CD14-positive monocyte (primary cell): ENCODE data around the gene SNRPD2. TPM values are rescaled to one million over a fixed set of nuclear protein-coding genes. Genes with fewer than 3 reads are reported as not detected.

ENCODE experiments used
- DNase-seq, 3 donors: peaks; one replicate each; pipeline ENCODE4 v3.0.0-alpha.2; 2011 to 2022
- H2AFZ ChIP-seq: 2 replicates; pipeline ENCODE4 v1.6.0; 2012; ENCODE audit warnings: mild to moderate bottlenecking, low read depth, low read length, inconsistent platforms; ENCODE audit not compliant: insufficient read depth, poor library complexity, severe bottlenecking
- H3K27ac ChIP-seq, 2 donors: 1 replicate in 1 of 2; 2 replicates in 1 of 2; pipeline ENCODE4 v1.5.1; 2012 to 2013; ENCODE audit warnings: low read length in 2 of 2, control low read depth in 1 of 2, inconsistent platforms in 1 of 2, low read depth in 1 of 2, mild to moderate bottlenecking in 1 of 2
- H3K27me3 ChIP-seq, 2 donors: one replicate each; pipeline versions ENCODE4 v1.6.0 to v1.6.1; 2011 to 2013; ENCODE audit warnings: low read length in 2 of 2; ENCODE audit not compliant: control insufficient read depth in 2 of 2, insufficient read depth in 2 of 2
- H3K36me3 ChIP-seq, 2 donors: replicated peaks in 1 of 2; 1 replicate in 1 of 2; 2 replicates in 1 of 2; pipeline versions ENCODE4 v1.5.1 to v1.6.1; 2012 to 2013; ENCODE audit warnings: low read length in 2 of 2, control low read depth in 1 of 2, inconsistent platforms in 1 of 2, mild to moderate bottlenecking in 1 of 2; ENCODE audit not compliant: insufficient read depth in 2 of 2, control insufficient read depth in 1 of 2
- H3K4me1 ChIP-seq, 2 donors: 1 replicate in 1 of 2; 2 replicates in 1 of 2; pipeline versions ENCODE4 v1.5.1 to v1.6.1; 2012 to 2013; ENCODE audit warnings: low read length in 2 of 2, control low read depth in 1 of 2, inconsistent platforms in 1 of 2, mild to moderate bottlenecking in 1 of 2, moderate library complexity in 1 of 2; ENCODE audit not compliant: insufficient read depth in 2 of 2, control insufficient read depth in 1 of 2
- H3K4me2 ChIP-seq: replicated peaks from 2 replicates; pipeline ENCODE3; 2012; ENCODE audit warnings: low read length, moderate library complexity, mild to moderate bottlenecking; ENCODE audit not compliant: poor library complexity, severe bottlenecking; ENCODE audit errors: extremely low read depth
- H3K4me3 ChIP-seq, 3 experiments: fragments of 200-600 bp in 1 of 3; sonication (generic) in 1 of 3; replicated peaks in 1 of 3; 1 replicate in 2 of 3; 2 replicates in 1 of 3; pipeline ENCODE4 v1.5.1; 2011 to 2013; ENCODE audit warnings: low read length in 3 of 3, mild to moderate bottlenecking in 3 of 3, control low read depth in 2 of 3, low read depth in 2 of 3, inconsistent platforms in 1 of 3, moderate library complexity in 1 of 3
- H3K79me2 ChIP-seq: 2 replicates; pipeline ENCODE4 v1.6.0; 2012; ENCODE audit warnings: mild to moderate bottlenecking, control low read depth, inconsistent platforms, low read length, moderate library complexity; ENCODE audit not compliant: insufficient read depth
- H3K9ac ChIP-seq: 2 replicates; pipeline ENCODE4 v1.6.0; 2017; ENCODE audit warnings: low read length, mild to moderate bottlenecking; ENCODE audit not compliant: insufficient read depth, poor library complexity, severe bottlenecking
- H3K9me3 ChIP-seq, 2 donors: replicated peaks in 1 of 2; 1 replicate in 1 of 2; 2 replicates in 1 of 2; pipeline versions ENCODE4 v1.5.1 to v1.6.1; 2012 to 2013; ENCODE audit warnings: low read length in 2 of 2, control low read depth in 1 of 2; ENCODE audit not compliant: control insufficient read depth in 1 of 2, insufficient read depth in 1 of 2
- H4K20me1 ChIP-seq: 2 replicates; pipeline ENCODE4 v1.6.0; 2012; ENCODE audit warnings: mild to moderate bottlenecking, low read length, control low read depth, moderate library complexity; ENCODE audit not compliant: insufficient read depth
- H3K27ac Mint-ChIP-seq, 7 donors: one replicate each; pipeline ENCODE4 v1.8.0; 2020; ENCODE audit warnings: mild to moderate bottlenecking in 7 of 7, mixed read lengths in 7 of 7, moderate library complexity in 6 of 7, inconsistent platforms in 2 of 7
- H3K27me3 Mint-ChIP-seq, 3 donors: one replicate each; pipeline ENCODE4 v1.8.0; 2021 to 2022; ENCODE audit warnings: low read depth in 3 of 3, mild to moderate bottlenecking in 3 of 3, mixed read lengths in 3 of 3, moderate library complexity in 3 of 3, inconsistent platforms in 1 of 3
- H3K36me3 Mint-ChIP-seq, 2 donors: one replicate each; pipeline ENCODE4 v1.8.0; 2020; ENCODE audit warnings: mixed read lengths in 2 of 2, inconsistent platforms in 1 of 2, mild to moderate bottlenecking in 1 of 2
- H3K4me1 Mint-ChIP-seq: one replicate; pipeline ENCODE4 v1.8.0; 2020; ENCODE audit warnings: mild to moderate bottlenecking, mixed read lengths
- H3K4me3 Mint-ChIP-seq, 2 donors: one replicate each; pipeline ENCODE4 v1.8.0; 2020; ENCODE audit warnings: mild to moderate bottlenecking in 2 of 2, mixed read lengths in 2 of 2, moderate library complexity in 1 of 2
- H3K9me3 Mint-ChIP-seq, 7 donors: one replicate each; pipeline ENCODE4 v1.8.0; 2020 to 2022; ENCODE audit warnings: mixed read lengths in 7 of 7, mild to moderate bottlenecking in 6 of 7, moderate library complexity in 6 of 7, inconsistent platforms in 2 of 7
- CTCF ChIP-seq: fragments of 200-600 bp; IDR thresholded peaks from one replicate; pipeline ENCODE4 v1.8.0; 2022; ENCODE audit warnings: antibody characterized with exemption, mild to moderate bottlenecking
- WGBS: methylation state at CpG from one replicate; pipeline ENCODE4 v1.1.5; 2013; ENCODE audit warnings: missing lambda C conversion rate; ENCODE audit not compliant: insufficient coverage; 5-methylcytosine and 5-hydroxymethylcytosine counted together
- intact Hi-C, 2 donors: fragments of 100-400 bp; cut with micrococcal nuclease; formaldehyde crosslinking; loops; one replicate each; pipeline versions ENCODE4 v1.15.0 to v1.15.1; 2023
- polyA plus RNA-seq, 3 donors: library from polyadenylated mRNA; depleted of rRNA in 1 of 3; unstranded in 2 of 3; stranded (reverse) in 1 of 3; fragments of 300-500 nt in 2 of 3; fragments of >200 nt in 1 of 3; fragmentation: Illumina TruSeq in 2 of 3; gene quantifications; 1 replicate in 2 of 3; 2 replicates in 1 of 3; pipeline ENCODE4 v1.2.3, GENCODE V29; 2012 to 2021

The SNRPD2 gene
- polyA plus RNA-seq, 3 donors: 251 to 516 (median 491) TPM

- H3K4me3 Mint-ChIP-seq: peak within 1 kb of the TSS; percentile 92 to 96
- peak within 1 kb of the TSS; percentile 84 for H3K4me2 ChIP-seq
- peaks cover 10 to 13% (median 10%) of the 10 kb centered on the region in 3 donors for H3K27me3 Mint-ChIP-seq
- peak within 1 kb of the TSS; percentile 99 for H2AFZ ChIP-seq
- H3K27ac Mint-ChIP-seq: peak within 1 kb of the TSS in 6 of 7 donors; percentile 82 to 93 (median 84)
- H4K20me1 ChIP-seq: peaks cover 4% of the 10 kb centered on the region
- intact Hi-C loops: loop anchor here in 1 of 2 donors (5.0 to 10.0 kb wide), 2 partner anchors 42 to 234 kb away; partner anchors contain the start of genes POLR1G and PPP1R13L
- H3K9me3 ChIP-seq: no peaks in the 10 kb centered on the region
- H3K36me3 Mint-ChIP-seq: peaks cover 0 to 11% of the 10 kb centered on the region in 2 donors
- peak within 1 kb of the TSS; percentile 79 for H3K9ac ChIP-seq
- peaks cover 36% of the 10 kb centered on the region for H3K4me1 Mint-ChIP-seq
- WGBS: 1% methylated on average over 25 of the region's 52 CpGs
- H3K36me3 ChIP-seq: no peaks in the 10 kb centered on the region
- peak within 1 kb of the TSS in 1 of 2 donors; percentile 80 for H3K27ac ChIP-seq
- peak within 1 kb of the TSS; percentile 58 to 91 (median 83) for H3K4me3 ChIP-seq
- peaks cover 50 to 54% of the 10 kb centered on the region in 2 donors for H3K4me1 ChIP-seq
- peaks cover 4 to 8% of the 10 kb centered on the region in 2 donors for H3K27me3 ChIP-seq
- H3K9me3 Mint-ChIP-seq: peaks cover 0 to 3% (median 0%) of the 10 kb centered on the region in 7 donors
- H3K79me2 ChIP-seq: peaks cover 10% of the 10 kb centered on the region
- DNase-seq: peak in 2 of 3 donors; percentile 16 to 33
- peak; percentile 35 for TF ChIP-seq CTCF
Measured at GRCh38 chr19:45638930-45639729, 52.6 kb downstream of the SNRPD2 start, which contains the start of gene EML2. Gene EML2 (minus strand): TSS chr19:45639397. CDS start chr19:45639376, 21 bp downstream.

- peak overlapping the region in 1 of 2 donors; percentile 92 for H3K4me3 Mint-ChIP-seq
- H3K79me2 ChIP-seq: peaks cover 10% of the 10 kb centered on the region
- peak overlapping the region; percentile 79 for H3K9ac ChIP-seq
- H3K27me3 ChIP-seq: no peaks in the 10 kb centered on the region
- H4K20me1 ChIP-seq: no peaks in the 10 kb centered on the region
- H2AFZ ChIP-seq: no peak overlapping the region
- peaks cover 29% of the 10 kb centered on the region for H3K4me1 Mint-ChIP-seq
- no peaks in the 10 kb centered on the region for H3K9me3 ChIP-seq
- 95% methylated on average over 17 of the region's 19 CpGs for WGBS
- peaks cover 1 to 13% of the 10 kb centered on the region in 2 donors for H3K36me3 Mint-ChIP-seq
- no peak overlapping the region for H3K27ac ChIP-seq
- intact Hi-C loops: loop anchor here in 1 of 2 donors (5.0 to 10.0 kb wide), 2 partner anchors 41 to 233 kb away; partner anchors contain the start of genes POLR1G and PPP1R13L
- peak overlapping the region in 1 of 3 experiments; percentile 91 for H3K4me3 ChIP-seq
- no peak for TF ChIP-seq CTCF
- no peak overlapping the region for H3K27ac Mint-ChIP-seq
- DNase-seq: no peak
- H3K27me3 Mint-ChIP-seq: peaks cover 0 to 3% (median 0%) of the 10 kb centered on the region in 3 donors
- no peaks in the 10 kb centered on the region for H3K36me3 ChIP-seq
- H3K4me2 ChIP-seq: peak overlapping the region; percentile 84
- H3K9me3 Mint-ChIP-seq: no peaks in the 10 kb centered on the region
- H3K4me1 ChIP-seq: peaks cover 44 to 47% of the 10 kb centered on the region in 2 donors
Measured at GRCh38 chr19:45637890-45638667, 53.7 kb downstream of the SNRPD2 start.
